ENCODE results near the gene ADAR.
A peak's percentile ranks its signal among the peaks of the same experiment; 100 is the strongest.
"Not testable (repeated sequence)": the region's sequence is repeated elsewhere in the genome, so short reads cannot be mapped to it uniquely, and the experiment has no call there.

Gene ADAR, protein sequence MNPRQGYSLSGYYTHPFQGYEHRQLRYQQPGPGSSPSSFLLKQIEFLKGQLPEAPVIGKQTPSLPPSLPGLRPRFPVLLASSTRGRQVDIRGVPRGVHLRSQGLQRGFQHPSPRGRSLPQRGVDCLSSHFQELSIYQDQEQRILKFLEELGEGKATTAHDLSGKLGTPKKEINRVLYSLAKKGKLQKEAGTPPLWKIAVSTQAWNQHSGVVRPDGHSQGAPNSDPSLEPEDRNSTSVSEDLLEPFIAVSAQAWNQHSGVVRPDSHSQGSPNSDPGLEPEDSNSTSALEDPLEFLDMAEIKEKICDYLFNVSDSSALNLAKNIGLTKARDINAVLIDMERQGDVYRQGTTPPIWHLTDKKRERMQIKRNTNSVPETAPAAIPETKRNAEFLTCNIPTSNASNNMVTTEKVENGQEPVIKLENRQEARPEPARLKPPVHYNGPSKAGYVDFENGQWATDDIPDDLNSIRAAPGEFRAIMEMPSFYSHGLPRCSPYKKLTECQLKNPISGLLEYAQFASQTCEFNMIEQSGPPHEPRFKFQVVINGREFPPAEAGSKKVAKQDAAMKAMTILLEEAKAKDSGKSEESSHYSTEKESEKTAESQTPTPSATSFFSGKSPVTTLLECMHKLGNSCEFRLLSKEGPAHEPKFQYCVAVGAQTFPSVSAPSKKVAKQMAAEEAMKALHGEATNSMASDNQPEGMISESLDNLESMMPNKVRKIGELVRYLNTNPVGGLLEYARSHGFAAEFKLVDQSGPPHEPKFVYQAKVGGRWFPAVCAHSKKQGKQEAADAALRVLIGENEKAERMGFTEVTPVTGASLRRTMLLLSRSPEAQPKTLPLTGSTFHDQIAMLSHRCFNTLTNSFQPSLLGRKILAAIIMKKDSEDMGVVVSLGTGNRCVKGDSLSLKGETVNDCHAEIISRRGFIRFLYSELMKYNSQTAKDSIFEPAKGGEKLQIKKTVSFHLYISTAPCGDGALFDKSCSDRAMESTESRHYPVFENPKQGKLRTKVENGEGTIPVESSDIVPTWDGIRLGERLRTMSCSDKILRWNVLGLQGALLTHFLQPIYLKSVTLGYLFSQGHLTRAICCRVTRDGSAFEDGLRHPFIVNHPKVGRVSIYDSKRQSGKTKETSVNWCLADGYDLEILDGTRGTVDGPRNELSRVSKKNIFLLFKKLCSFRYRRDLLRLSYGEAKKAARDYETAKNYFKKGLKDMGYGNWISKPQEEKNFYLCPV

DNA sequence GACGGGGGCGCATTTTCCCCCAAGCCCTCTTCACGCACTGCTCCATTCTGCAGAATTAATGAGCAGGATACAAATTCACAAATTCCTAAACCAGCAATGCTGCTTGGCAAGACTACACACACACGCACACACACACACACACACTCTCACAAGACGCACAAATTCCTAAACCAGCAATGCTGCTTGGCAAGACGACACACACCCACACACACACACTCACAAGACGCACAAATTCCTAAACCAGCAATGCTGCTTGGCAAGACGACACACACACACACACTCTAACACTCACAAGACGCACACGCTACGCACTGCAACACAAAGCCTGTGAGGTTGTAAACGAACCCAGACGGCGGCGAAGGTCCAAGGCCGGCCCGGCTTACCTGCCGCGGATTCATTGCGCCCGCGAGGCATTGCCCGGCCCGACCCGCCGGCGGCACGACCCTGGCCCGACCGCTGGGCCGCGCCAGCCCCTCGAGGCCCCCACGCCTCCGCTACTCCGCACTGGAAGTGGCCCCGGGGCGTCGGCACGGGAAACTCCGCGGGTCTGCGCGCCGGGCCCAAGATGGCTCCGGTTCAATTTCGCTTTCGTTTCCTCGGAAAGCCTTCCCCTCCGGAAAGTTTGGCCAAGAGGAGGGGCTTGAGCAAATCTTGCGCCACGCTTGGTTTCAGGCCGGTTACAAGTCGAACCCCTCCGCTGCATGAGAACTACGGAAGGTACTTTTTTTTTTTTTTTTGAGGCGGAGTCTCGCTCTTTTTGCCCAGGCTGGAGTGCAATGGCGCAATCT lies at the start of gene ADAR:
Gene ADAR (minus strand): TSS at position 578 of the 788 bp plus-strand sequence. CDS start 180 bp downstream, at position 398.
- DNase-seq = peak; percentile 91 to 92

DNA sequence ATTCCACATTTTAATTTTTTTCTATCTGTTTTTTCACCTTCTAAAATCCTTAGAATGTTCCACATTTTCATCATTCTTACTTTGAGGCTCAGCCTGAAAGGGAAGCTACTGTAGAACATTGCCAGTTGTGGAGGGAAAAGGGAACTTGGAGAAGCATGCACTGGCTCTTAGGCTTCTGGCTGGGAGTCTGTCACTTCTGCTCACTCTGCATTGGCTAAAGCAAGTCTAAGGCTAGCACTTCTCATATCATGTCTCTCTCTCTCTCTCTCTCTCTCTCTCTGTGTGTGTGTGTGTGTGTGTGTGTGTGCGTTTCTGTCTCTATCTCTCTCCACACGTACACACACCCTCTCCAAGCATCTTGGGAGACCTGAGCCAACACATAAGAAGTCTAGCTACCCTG lies 49.6 kb upstream of the ADAR start:
- no peak for DNase-seq

DNA sequence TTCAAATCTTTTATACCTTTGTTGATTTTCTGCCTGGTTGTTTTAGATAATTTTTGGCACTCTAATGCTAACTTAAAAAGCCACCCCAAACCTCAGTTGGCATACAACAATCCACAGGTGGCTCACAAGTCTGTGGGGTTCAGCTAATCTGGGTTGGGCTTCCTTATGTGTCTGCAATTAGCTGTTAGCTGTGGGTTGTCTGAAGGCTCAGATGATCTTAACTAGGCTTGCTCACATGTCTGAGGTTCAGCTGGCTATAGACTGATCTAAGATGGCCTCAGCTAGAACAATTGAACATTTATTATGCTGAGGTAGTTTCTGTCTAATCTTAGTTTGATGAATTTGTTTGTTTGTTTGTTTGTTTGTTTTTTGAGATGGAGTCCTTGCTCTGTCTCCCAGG lies 44.9 kb upstream of the ADAR start:
- DNase-seq = no peak

DNA sequence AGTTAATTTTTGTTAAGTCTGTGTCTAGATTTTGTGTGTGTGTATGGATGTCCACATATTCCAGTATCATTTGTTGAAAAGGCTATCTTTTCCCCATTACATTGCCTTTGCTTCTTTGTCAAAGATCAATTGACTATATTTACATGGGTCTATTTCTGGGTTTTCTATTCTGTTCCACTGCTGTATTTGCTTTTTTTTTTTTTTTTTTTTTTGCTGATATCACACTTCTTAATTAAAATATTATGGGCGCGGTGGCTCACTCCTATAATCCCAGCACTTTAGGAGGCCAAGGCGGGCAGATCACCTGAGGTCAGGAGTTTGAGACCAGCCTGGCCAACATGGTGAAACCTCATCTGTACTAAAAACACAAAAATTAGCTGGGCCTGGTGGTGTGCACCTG lies 36.7 kb upstream of the ADAR start:
- not testable (repeated sequence) for DNase-seq

DNA sequence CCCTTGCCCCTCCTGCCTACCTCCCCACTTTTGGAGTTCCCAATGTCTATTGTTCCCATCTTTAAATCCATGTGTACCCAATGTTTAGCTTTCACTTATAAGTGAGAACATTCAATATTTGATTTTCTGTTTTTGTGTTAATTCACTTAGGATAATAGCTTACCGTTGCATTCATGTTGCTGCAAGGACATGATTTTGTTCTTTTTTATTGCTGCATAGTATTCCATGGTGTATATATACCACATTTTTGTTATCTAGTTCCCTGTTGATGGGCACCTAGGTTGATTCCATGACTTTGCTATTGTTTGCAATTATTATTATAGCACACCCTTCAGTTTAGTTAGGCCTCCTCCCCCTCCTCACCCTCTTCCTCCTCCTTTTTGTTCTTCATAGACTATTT lies 33.5 kb upstream of the ADAR start:
- no peak for DNase-seq

DNA sequence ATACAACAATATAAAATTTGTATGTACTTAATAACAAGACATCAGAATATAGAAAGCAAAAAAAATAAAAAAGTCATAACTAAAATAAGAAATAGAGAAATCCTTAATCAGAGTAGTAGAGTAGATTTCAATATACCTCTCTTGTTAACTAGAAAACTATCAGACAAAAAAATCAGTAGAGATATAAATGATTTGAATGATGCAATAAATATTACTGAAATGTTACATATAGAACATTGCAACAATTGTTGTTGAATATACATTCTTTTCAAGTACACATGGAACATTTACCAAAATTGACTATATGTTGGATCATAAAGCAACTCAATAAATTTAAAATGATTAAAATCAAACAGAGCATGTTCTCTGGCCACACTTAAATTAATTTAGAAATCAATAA lies 31.9 kb upstream of the ADAR start:
- DNase-seq = no peak

DNA sequence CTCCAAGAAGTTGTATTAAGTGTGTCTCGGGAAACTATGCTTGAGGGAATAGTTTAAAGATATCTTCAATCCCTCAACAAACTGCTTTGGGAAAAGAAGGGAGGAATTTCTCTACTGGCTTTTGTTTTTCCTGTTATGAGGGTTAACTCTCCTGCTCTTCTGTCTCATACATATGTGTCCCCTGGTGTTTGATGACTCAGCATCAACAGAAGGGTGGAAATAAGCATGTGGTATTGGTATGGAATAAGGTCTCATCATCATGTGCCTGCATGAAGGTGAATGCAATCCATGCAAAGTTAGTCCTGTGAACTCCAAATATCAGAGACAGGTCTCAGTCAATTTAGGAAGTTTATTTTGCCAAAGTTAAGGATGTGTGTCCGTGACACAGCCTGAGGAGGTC lies 27.2 kb upstream of the ADAR start:
- DNase-seq = no peak

DNA sequence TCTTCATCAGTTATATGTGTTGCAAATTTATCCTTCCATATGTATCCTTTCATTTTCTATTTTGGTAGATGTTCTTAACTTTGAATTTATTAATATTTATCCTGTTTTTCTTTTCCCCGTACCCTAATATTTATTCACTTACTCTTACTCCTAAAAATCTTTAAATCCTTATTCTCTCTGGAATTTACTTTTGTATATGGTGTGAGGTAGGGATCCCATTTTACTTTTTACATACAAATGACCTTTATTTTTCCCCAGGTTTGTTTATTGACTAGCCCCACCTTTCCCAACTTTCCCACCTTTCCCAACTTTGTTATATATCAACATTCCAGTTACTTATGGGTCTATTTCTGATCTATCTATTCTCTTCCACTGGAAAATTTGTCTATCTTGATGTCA lies 21.7 kb upstream of the ADAR start:
- no peak for DNase-seq

DNA sequence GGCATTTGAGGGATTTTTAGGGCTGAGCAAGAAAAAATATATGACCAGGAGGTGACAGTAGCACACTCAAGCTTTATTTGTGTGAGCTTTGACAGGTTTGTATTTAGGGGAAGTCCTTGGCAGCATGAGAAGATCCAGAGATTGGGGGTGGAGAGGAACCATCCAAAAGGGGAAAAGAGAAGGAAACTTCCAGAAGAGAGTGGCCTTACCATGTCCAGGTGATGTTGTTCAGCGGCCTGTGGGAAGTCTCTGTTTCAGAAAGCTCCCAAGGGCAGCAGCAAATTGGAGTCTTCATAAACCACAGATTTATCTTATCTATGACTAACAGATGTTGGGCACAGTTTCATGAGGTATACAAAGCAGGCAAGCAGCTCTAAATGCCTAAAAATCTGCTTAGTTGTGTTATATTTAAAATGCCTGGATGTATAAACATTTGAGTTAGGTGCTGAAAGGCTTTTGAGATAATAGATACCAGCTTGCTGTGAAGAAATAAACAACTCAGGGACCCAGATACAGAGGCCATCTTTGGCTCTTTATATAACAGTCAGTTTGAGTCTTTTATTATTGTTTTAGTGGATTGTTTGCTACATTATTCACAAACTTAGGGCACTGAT lies 21.2 kb upstream of the ADAR start:
- DNase-seq = no peak

DNA sequence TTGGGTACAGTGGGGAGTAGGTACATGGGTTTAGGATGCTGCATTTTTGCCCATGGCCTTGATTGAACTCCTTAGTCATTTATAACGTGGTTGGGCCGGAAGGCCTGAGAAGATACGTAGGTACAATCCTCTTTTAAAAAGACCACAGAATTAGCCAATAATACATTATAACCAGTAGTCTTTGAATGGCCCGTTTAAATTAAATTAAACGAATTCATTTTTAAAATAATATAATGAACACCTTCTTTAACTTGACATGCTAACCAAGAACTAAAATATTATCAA lies 20.1 kb upstream of the ADAR start:
- DNase-seq = no peak

DNA sequence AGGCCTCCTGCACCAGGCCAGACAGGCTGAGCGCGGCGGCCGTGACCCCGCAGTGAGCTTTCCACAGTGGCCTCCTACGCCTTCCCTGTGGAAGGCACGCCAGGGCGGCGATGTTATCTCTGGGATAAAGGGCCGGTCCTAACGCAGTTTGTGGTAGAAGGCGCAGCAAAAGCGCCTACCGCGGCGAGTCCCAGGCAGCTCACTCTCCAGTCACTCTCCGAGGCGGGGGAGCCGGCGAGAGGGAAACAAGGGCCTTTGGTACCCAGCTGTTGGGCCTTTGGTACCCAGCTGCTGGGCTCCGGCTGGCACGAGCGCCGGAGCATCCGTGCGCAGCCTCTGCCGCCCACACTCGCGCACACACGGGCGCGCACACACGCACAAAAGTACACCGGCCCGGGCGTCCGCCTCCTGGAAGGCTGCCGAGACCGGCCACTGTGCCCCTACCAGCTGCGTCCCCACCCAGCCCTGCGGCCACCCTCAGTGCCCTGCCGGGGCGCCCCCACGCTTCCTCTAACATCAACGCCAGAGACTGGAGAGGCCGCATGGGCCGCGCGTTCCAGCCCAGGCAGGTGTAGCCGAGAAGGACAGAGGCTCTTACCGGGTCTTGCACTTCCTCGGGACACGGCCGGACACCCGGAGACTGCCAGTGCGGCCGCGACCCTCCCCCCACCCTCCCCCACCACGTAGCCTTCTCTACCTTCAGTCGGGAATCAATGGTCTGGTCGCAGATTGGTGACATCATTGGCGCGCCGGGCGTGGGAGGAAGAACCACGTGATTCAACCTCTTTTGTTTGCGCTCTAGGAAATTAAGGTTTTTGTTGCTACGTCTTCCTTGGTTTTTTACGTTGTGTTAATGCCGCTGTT lies 19.5 kb upstream of the ADAR start:
- DNase-seq = peak; percentile 87 to 97

DNA sequence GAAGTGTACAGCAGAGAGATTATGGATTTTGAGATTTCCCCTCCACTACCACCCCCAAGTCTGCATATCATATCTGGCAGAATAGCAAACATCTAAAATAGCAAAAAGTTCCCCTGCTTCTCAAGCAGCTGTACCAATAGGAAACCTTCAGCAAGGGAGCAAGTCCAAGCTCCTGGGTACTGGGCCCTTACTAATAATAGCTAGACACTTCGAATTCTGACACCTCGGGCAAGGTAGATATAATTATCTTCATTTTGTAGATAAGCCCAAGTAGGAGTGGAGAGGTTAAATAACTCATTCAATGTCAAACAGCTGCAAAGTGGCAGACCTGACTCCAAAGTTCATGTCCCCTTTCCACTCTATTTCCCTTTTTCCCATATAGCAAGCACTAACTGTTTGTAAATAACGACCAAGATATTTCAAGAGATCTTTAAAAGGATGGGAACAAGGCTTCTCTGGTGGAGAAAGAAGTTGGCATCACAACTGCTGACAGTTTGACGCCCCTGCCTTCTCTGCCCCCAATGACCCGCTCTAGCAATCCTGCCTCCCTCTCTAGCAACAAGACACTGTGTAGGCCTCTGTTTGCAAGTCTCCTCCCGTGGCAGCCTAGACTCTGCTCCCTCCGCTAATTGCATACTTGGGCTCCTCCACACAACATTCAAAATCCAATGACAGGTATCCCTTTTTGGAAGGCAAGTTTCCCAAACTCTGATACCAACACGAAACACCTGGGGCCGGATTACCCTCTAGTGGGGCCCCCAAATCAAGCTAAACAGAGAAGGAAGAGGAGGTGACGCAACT lies 18.7 kb upstream of the ADAR start:
- no peak for DNase-seq

DNA sequence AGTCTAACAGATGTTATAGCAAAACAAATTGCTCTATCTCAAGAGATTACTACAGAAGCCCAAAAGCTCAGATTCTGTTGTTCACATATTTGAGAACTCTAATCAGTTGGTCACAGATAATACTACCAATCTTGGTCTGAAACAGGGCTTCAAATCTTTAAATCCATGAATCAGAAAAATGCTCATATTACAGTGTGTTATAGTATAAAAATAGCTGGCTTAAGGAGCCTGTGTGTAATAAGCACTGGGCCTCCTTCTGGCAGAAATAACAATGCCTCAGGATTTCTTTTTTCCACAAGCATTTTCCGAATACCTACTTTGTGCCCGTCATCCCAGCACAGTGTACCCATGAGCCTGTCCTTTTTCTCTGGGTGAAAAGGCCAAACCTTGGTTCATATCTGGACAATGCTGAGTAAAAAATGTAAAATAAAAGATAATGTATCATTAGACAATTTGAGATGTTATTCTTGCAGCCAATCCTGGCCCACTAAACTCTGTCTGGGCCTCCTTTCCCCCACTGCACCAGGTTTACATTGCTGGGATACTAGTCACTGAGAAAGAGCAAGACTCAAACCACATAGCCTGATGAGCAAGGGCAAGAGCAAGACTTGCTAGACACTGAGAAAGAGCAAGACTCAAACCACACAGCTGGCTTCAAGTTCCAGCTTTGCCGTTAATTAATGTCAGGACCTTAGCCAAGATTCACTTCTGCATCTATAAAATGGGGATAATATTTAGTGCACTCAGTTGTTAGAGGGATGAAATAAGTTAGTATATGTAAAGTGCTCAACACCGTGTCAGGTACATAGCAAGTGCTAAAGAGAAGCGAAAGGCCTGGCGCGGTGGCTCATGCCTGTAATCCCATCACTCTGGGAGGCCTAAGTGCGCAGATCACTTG lies 17.0 kb upstream of the ADAR start:
- DNase-seq = no peak

DNA sequence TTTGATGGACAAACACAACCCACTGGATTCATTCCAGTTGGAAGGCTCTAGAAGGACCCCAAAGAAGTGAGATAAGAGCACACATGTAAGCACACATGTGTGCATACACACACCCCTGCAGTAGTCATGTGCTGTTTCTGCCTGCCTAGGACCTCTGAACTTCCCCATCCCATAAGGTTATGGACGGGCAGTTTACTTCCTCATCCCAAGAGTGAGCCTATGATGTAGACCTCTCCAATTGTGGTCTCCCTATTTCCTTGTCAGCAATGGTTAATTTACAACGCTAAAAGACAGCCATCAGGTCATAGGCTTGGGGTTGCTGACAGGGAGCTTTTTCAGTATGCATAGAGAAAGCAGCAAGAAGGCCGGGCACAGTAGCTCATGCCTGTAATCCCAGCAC lies 15.4 kb upstream of the ADAR start:
- DNase-seq = no peak

DNA sequence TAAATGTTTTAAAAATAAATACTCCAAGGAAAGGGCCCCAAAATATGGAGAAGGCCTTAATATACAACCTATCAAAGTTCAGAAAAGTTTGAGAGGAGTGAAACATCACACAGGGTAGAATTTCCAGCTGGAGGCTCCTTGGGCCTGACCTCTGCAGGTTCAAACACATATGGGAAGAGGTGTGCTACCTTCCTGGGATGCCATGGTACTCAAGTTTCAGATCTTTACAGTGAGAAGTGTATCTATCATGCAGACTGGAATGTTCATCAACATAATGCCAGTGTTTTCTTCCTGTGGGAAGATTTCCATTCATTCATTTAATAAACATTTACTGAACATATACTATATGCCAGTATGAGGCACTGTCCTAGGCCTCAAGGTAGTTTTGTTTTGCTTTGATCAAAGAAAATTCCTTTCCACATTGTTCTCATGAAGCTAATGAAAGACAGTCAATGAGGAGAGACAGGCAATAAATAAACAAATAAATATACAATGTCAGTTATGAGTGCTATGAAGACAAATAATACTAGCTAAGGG lies 14.6 kb upstream of the ADAR start:
- no peak for DNase-seq

DNA sequence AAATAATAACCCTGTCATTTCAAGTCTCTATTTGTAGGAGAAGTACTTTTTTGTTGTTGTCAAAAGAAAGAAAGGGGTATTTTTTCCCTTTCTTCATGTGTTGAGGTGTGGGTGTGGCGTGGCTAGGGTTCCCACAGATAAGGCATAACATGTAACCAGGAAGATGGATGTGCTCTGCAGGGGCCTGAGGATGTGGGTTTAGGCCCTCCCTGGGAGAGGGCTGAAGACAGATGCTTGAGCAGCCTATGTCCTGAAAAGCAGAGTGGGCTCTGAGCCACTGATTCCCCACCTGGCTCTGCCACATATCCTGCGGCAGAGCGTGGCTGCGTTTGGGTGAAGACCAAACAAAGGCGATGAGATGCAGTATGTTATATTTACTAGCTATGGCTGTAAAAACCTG lies 13.9 kb upstream of the ADAR start:
- DNase-seq = no peak

DNA sequence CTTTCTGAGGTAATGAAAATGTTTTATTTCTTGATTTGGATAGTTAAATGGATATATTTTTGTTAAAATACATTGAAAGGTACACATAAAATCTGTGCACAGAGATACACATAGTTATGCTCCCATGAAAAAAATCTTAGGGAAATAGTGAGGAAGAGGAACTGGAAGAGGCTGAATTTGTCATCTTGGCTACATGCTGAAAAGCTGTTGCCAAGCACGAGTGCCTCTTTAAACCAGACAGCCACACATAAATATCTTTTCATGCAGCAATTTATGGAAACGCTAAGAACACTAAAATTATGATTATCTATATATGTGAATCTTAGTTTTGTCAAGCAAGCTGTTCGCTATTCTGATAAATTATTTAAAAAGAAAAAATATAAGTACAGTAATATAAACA lies 12.8 kb upstream of the ADAR start:
- no peak for DNase-seq

DNA sequence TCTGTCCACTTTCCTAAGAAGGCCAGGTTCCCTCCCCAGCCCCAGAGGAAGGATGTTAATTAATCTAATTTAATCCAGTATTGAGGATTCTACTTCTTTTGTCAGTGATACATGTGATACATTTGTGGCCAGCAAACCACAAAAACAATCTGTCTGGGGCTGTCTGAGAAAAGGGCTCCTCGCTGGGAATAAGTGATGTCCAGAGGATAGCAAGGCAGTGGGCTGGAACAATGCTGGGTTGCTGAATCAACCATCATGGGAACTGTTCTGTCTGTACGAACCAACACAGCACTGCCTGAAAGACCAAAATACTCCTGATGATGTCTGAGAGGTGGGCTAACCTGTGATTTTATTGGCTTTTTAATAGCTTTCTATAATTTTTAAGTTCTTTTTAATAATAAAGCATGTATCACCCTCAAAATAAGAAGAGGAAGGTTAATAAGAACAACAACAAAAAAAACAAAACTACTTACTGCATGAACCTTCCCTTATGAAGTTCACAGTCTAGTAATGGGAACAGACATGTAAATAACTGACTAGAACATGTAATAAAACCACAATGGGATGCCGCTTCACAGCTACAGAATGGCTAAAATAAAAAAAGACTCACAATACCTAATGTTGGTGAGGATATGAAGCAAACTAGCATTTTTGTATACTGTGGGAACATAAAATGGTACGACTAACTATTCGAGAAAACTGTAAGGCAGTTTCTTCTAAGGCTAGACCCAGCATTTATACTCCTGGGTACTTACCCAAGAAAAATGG lies 11.4 kb upstream of the ADAR start:
- DNase-seq = no peak
